ENCODE results near the gene PARD3. TPM values are rescaled to one million over a fixed set of nuclear protein-coding genes. Genes with fewer than 3 reads are reported as not detected.

PARD3 gene
- total RNA-seq, 2 donors from 2014 or later = 23.1 to 29.7 TPM

DNA sequence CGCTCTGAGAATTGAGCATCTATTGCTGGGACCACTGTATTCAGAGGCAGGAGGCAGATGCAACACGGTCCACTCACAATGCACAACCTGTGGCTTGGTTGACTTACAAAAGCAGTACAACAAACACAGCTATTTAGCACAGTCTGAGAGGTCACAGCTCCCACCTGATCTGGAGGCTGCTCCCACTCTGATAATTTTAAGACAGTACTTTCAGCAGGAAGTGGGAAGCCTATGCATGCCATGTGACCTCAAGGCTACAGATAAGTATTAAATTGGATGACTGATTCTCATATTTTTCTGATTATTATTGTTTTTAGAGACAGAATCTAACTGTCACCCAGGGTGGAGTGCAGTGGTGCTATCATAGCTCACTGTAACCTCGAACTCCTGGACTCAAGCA is 659.3 kb downstream of the PARD3 start:
- ATAC-seq (no peak), DNase-seq (no peak)
- intact Hi-C loops (cut with DNase I) = no loop called here

DNA sequence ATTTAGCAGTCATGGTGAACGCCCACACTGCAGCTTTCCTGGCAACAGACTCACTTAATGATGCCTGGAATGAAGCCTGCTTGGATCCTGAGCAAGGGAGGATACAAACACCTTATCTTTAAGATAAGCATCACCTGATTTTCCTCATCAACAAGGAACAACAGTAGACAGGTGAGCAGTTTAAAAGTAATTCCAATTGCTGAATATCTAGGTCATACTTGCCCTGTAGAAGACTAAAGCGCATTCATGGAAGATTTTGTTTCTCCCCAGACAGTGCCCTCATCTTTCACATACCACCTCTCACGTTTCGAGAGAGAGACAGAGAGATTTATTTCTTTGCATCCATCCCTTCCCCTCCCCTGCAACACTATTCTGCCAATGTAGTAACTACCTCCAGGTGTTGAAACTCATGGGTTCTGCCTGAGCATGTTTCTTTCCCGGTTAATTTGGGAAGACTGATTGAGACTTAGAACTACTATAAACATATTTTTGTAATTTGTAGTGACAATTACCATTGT is 660.7 kb downstream of the PARD3 start:
- intact Hi-C loops (cut with DNase I) = no loop called here
- DNase-seq (no peak), ATAC-seq (no peak)

DNA sequence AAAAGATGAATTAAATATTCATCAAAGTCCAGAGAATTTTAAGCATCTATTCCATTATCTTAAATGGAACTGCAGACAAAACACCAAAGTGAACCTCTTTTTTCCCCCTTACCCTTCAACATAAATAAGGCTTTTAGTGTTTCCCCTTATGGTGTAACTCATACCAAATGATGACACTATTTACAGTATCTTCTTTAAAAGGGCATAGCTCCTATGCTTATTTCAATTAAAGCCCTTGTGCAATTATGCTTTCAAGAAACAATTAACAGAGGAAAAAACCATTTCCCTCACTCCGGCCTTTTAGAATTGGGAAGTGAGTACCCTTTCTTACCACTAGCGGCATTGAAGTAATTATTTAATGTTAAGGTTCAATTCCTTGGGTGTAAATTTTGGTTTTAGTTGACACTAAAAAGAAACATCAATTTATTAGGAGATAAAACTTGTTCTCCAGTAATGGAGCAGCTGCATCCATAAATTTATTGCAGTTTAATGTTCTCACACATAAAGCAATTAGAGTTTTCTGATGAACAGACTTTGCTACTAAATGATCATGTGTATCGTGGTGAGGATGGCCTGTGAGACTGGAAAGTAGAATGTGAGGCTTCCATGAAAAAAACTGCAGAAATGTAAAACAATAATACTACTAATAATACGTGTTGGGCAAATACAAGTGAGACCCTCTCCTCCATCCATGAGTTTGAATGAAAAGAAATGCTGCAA is 661.3 kb downstream of the PARD3 start:
- ATAC-seq (no peak), DNase-seq (no peak)
- intact Hi-C loops (cut with DNase I) = no loop called here

DNA sequence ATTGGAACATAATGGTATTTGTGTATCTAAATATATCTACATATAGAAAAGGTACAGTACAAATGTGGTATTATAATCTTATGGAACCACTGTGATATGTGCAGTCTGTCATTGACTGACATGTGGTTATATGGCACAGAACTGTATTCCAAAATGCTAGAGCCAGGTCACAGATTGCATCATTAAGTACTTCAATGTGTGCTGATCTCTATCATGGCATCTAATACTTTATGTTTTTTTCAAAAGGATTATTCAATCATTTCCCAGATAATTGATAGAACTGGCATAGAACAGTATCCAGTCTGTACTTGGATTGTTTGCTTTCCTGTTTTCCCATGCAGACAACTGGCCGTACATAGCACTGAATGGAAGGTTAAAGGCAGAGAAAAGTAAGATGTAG is 662.7 kb downstream of the PARD3 start:
- no peak for DNase-seq
- no peak for ATAC-seq
- intact Hi-C loops (cut with DNase I) = no loop called here

DNA sequence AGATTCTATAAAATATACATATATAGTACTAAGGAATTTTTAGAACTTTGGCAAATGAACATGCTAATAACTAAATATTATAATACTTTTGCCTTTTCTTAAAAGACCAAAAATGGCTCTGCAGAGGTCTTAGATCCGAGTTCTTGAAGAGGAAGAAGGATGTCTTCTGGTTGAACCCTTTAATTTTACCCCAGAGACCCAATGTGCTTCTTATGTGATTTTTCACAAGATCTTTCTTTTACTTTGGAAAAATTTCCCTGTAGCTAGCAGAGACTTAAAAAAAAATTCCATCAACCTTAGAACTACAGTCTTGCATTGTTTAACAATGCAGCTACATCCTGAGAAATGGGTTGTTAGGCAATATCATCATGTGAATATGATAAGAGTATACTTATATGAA is 663.2 kb downstream of the PARD3 start:
- no peak for DNase-seq
- intact Hi-C loops (cut with DNase I) = no loop called here

DNA sequence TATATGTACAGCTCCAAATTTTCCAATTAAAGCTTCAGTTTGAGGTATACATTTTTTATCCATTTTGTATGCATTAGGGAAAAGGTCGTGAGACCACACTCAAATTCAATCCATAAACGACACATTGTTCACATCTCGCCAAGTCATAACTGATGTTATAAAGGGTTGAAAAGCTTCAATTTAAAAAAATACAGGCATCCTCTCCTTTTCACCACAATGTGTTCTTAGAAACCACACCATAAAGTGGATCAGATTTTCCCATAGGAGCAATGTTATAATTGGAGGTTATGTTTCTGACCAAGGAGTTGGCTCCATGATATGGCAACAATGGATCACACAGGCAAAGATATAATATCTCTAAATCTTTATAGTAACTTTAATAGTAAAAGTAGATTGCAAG is 663.6 kb downstream of the PARD3 start:
- intact Hi-C loops (cut with DNase I) = no loop called here
- no peak for DNase-seq
- ATAC-seq = no peak

More for the DNA sequence above, 663.2 kb downstream of the PARD3 start:
- no peak for ATAC-seq

DNA sequence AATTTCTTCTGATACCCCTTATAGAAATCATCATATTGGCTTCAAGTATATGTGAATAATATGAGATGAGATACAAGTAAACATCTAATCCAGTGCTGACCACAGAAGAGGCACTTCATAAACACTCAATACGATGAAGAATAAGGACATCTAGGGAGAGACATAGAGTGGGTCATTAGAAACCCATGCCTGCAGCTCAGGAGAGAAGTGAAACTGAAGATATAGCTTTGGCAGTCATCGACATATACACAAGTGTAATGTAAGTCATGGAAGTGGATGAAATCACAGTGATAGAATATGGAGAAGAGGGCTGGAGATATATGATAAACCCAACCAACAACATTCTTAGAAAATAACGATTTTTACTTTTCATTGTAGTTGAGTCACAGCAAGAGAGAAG is 665.0 kb downstream of the PARD3 start:
- ATAC-seq (no peak), DNase-seq (no peak)
- intact Hi-C loops (cut with DNase I) = no loop called here

DNA sequence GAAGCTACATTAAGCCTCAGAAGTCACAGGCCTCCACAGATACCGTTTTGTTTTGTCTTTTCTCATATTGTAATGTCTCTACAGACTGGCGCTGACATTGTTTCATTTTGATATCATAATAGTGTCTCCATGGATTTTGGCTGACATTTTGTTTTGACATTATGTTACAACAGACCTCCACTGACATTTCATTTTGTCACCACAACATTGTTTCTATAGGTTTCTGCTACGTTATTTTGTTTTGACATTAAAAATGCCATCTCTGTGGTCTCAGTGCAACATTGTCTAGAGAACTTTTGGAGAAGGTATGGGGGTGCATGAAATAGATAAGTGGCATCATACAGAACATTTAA is 666.8 kb downstream of the PARD3 start:
- intact Hi-C loops (cut with DNase I) = no loop called here
- no peak for ATAC-seq

DNA sequence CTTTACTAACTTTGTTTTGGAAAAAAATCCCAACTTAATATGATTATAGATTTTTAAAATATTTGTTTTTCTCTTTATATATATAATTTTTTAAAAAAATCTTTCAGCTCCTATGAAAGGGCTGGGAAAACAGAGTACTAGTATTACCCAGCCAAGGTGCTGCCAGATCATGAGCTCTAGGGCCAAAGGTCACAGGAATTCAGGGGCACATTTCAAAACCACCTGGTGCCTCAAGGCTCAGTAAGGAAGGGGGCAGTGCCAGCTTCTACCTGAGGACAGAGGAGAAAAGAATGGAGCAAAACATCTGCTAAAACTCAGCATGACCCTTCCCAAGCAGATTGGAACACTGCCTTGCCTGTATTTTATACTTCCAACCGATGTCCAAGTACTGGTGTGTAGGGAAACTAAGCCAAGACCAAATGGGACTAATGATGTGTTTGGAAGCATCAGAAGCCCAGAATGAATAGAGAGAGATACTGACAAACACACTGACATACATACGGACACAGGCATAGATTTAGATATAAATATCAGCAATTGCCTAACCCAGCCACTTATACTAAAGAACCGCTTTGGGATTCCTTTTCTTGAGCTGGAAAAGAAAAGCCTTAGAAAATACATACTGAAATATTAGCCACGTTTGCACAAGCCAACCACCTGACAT is 667.3 kb downstream of the PARD3 start:
- DNase-seq (no peak), ATAC-seq (no peak)
- intact Hi-C loops (cut with DNase I) = no loop called here

More for the DNA sequence above, 666.8 kb downstream of the PARD3 start:
- DNase-seq = no peak

DNA sequence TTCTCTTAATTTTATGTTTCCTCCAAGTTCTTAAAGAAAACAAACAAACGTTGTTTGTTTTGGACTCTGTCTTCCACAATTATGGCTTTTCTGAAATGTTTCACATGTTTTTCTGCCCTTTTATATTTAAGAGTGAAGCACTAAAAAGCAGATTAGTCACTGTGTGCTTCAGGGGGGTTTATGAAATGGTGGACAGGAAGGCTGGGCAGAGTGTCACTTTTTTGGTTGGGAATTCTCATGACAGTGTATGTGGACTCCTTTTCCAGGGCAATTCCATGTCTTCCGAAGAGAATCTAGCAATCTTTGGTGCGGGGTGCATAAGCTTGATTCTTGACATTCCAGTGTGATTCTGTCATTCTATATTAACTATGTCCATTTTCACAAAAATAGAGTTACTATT is 669.4 kb downstream of the PARD3 start:
- ATAC-seq = no peak
- intact Hi-C loops (cut with DNase I) = no loop called here
- DNase-seq = no peak

DNA sequence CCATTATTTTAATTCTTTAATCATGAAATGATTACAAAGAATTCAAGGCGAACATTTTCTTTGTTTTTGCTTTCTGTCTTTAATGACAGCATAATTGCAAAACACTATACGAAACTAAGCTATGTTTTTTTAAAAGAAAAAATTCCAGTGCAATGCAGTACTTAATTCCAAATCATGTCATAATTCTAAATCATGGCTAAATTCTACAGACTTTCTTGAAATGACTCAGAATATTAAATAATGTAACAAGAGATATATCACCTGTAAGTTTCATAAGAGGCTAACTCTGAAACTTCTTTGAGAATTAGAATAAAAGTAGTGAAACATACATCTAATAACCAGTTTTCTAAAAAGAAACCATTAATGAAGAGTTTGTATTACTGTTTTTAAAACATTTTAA is 671.6 kb downstream of the PARD3 start:
- no peak for DNase-seq
- no peak for ATAC-seq
- intact Hi-C loops (cut with DNase I) = no loop called here

DNA sequence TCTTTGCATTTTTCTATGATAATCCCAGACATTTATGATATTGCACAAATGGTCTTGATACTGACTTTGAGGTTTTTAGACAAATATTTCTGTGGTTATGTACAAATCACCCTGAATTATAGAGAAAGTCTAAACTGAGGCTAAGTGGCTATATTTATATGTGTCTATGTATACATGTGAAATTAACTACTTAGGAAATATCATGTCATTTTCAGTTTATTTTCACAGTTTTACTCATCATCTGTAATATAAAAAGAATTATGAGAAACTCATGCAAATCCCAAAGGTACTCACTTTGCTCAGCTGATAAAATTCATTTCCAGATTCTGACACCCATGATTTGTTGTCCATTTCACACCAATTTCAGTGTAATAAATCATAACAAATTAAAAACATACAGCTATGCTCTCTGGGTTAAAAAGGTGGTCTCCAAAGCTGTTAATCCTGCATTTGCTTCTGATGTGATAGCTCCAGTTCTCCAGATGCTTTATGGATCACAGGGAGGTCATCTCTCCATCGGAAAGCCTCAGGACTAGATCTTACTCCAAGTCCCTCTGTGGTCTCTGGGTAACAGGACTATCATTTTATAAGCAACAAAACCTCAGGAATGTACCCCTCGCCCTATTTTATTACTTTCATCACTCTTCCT is 673.9 kb downstream of the PARD3 start:
- ATAC-seq (no peak), DNase-seq (no peak)
- intact Hi-C loops (cut with DNase I) = no loop called here

DNA sequence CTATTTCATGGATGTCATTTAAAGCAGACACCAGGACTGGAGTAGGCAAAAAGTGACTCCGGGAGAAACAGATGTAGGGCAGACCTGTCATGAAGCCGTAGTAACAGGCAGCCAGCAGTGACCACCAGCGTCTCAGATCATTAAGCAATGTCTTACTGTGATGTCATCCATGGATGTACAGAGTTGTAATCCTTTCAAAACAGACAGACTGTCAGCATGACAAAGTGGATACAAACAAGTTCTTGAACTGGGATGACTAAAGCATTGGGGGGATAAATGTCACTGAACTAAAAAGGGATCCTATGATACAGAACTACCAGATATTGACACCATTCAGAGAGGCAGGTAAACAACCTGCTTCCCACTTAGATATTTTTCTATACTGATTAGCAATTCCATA is 675.5 kb downstream of the PARD3 start:
- DNase-seq (no peak), ATAC-seq (no peak)
- intact Hi-C loops (cut with DNase I) = no loop called here

DNA sequence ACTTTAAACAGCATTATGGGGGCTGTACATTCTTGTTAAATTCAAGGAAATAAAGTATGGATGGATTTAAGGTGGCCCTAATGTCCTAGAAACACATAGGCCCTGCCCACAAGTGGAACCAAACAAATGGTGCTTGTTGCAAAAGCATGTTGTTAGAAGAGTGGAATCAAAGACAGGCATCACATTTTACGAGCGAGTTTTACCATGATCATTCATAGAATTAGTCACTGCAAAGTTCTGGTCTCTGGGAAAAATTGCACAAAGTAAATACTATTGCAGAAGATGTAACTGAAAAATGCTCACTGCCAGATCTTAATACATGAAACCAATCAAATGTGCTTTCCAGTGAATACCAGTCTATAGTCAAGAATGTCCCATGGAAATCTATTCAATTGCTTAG is 677.1 kb downstream of the PARD3 start:
- ATAC-seq (no peak), DNase-seq (no peak)
- intact Hi-C loops (cut with DNase I) = no loop called here

DNA sequence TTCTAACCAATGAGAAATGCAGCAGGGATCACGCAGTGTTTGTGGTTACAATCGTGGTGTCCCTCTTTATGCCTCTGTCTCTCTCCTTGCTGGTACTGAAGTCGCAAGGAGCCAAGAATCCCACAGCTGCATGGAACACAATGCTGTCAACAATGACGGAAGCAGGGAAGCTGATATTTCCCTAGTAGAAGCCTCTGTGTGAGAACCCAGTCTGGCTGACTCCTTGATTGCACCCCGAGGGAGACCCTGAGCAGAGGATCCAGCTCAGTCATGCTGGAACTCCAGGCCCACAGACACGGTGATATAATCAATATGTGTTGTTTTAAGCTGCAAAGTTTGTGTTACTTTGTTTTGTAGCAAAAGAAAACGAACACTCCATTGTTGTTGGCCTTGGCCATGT is 677.9 kb downstream of the PARD3 start:
- intact Hi-C loops (cut with DNase I) = no loop called here
- DNase-seq (no peak), ATAC-seq (no peak)

DNA sequence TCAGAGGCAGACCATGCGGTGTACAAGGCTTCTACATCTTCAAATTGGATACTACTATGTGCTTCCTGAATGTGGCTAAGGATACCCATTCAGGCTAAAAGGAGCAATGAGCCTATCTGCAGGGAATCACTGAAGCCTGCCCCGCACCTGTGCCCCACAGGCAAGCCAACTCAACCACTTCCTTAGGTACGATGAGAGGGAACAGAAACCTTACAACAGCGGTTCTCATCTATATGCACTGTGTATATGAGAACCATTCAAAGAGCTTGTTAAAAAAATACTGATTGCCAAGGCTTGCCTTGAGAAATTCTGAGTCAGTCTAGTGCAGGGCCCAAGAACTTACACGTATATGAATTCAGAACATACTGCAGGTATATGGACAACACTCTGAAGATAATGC is 679.6 kb downstream of the PARD3 start:
- DNase-seq (no peak), ATAC-seq (no peak)
- intact Hi-C loops (cut with DNase I) = no loop called here

DNA sequence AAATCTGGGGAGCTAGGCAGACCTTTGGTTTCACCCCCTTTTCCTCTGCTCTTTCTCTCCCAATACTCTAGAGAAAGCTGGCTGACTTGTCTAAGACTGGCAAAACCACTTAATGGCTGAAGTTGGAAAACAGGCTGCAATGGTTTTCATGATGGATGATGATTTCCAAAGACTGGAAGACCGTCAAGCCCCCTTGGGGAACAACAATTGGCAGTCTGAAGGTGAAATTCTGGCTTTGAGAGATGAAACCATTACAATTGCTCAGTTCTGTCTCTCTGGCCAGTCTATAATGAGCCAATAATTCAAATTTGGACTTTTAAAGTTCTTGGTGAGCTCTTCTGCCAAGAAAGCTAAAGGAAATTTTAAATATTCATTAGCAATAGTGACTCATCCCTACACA is 680.5 kb downstream of the PARD3 start:
- ATAC-seq = no peak
- intact Hi-C loops (cut with DNase I) = no loop called here
- DNase-seq = no peak

DNA sequence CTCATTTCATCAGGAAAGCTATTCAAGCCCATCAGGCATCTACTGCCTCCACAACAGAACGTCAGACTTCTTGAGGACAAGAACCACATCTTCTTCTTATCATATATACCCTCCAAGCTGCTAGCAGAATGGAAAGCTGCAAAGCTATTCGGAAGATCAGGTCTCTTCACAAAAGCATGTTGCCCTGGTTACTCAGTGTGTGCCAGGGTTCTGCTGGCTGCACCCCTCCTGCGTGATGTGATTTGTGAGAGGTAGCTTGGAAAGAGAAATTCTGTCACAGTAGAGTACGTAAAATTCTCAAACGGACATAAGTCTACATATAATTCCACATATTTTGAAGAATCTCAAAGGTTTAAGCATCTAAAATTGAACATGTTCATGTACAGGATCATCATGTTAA is 681.7 kb downstream of the PARD3 start:
- intact Hi-C loops (cut with DNase I) = no loop called here
- ATAC-seq = no peak
- no peak for DNase-seq

DNA sequence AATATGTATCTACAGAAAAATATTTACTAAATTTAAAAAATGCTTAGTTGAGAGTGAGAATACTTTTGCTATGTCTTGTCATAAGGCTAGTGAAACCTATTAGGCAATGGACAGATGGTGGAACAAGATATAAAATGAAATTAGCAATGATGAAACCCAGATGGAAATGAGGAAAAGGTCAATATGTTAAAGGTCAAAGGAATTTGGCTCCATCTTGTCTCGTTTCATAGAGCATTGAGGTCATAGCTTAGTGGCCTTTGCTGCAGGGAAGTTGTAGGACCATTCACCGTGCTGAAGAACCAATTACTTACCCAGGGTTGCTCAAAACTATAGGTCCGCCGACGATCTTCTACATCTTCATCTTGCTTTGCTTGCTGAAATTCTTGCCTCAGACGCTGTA is 683.9 kb downstream of the PARD3 start:
- ATAC-seq (no peak), DNase-seq (no peak)
- intact Hi-C loops (cut with DNase I) = no loop called here

DNA sequence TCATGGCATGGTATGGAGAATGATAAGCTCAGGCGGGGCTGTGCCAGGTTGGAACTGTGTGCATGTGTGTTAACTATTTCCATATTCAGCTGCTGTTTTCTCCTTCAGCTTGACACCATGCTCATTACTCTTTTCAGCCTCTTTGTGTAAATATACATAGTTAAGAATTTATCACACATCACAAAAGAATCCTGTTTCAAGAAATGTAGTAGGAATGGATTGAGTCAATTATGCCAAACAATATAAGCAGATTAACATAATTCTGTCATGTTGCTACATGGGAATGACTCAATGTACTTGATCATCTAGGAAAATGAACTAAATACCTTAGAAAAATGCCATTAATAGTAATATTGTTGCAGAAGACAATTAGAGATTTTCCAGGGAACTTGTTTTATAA is 687.4 kb downstream of the PARD3 start:
- DNase-seq (no peak), ATAC-seq (no peak)
- intact Hi-C loops (cut with DNase I) = no loop called here
